Keratinocyte (primary cell): ENCODE measurements around the gene TOMM40.

ENCODE experiments used
- CTCF ChIP-seq, 3 experiments: IDR thresholded peaks in 1 of 3; conservative IDR thresholded peaks in 1 of 3; optimal IDR thresholded peaks in 1 of 3; 2 replicates in 2 of 3; 3 replicates in 1 of 3; pipeline versions ENCODE3 to v1.5.1; 2011; ENCODE audit warnings: low read length in 3 of 3, mild to moderate bottlenecking in 3 of 3, moderate library complexity in 2 of 3, control low read depth in 1 of 3, inconsistent platforms in 1 of 3; ENCODE audit not compliant: insufficient read depth in 2 of 3; ENCODE audit errors: extremely low read depth in 1 of 3
- EZH2 ChIP-seq: IDR thresholded peaks from one replicate; pipeline ENCODE4 v1.6.1; 2012; ENCODE audit warnings: inconsistent platforms, mild to moderate bottlenecking, low read length, moderate library complexity

GRCh38 chr19:44948237-44948636, 57.2 kb downstream of the TOMM40 start:
- TF ChIP-seq CTCF (optimal IDR thresholded peaks at IDR 0.05 in 1 of 3, IDR thresholded peaks at IDR 0.05 in 1 of 3, conservative IDR thresholded peaks at IDR 0.05 in 1 of 3; ENCODE audit: extremely low read depth in 1 of 3, insufficient read depth in 2 of 3, low read length in 3 of 3) (no peak), EZH2 (no peak)
